HL-60 (cell line): ENCODE data around the gene TULP4.
"Not testable (repeated sequence)": the region's sequence is repeated elsewhere in the genome, so short reads cannot be mapped to it uniquely, and the experiment has no call there.

Experiments
- DNase-seq, 2 experiments: peaks; one replicate each; pipeline ENCODE4 v3.0.0-alpha.2; 2010 to 2020; ENCODE audit warnings: low read depth in 1 of 2, low spot score in 1 of 2
- H3K27ac ChIP-seq: fragments of 250-450 bp; sonication (Bioruptor Pico); replicated peaks from 2 replicates; pipeline ENCODE4 v1.5.1; 2020; ENCODE audit warnings: mild to moderate bottlenecking, moderate library complexity
- H3K27me3 ChIP-seq: fragments of 250-450 bp; sonication (Bioruptor Pico); 2 replicates; pipeline ENCODE4 v1.5.1; 2021; ENCODE audit warnings: mild to moderate bottlenecking, moderate library complexity; ENCODE audit not compliant: insufficient read depth, poor library complexity, severe bottlenecking
- H3K4me3 ChIP-seq: replicated peaks from 2 replicates; pipeline ENCODE4 v1.5.1; 2011; ENCODE audit warnings: mild to moderate bottlenecking, control low read depth, low read length; ENCODE audit not compliant: insufficient read depth
- CTCF ChIP-seq: IDR thresholded peaks from one replicate; pipeline ENCODE4 v1.5.1; 2011; ENCODE audit warnings: low read length, control low read depth, inconsistent platforms; ENCODE audit not compliant: insufficient read depth
- GABPA ChIP-seq: IDR thresholded peaks from 2 replicates; pipeline ENCODE4 v1.6.1; 2012; ENCODE audit warnings: low read depth
- POLR2AphosphoS5 ChIP-seq: IDR thresholded peaks from 2 replicates; pipeline ENCODE4 v1.6.1; 2012; ENCODE audit warnings: low read depth
- REST ChIP-seq: IDR thresholded peaks from 2 replicates; pipeline ENCODE4 v1.6.1; 2012; ENCODE audit warnings: low read depth; ENCODE audit not compliant: insufficient replicate concordance
- SPI1 ChIP-seq: IDR thresholded peaks from 2 replicates; pipeline ENCODE4 v1.6.1; 2012; ENCODE audit warnings: low read depth, mild to moderate bottlenecking, borderline replicate concordance

The TULP4 gene

GRCh38 chr6:158476389-158476788 is 164.1 kb downstream of the TULP4 start:
- Histone ChIP-seq H3K4me3 (no peak overlapping the region), H3K27ac (no peak overlapping the region), H3K27me3 (no peaks in the 10 kb centered on the region)
- no peak for DNase-seq
- TF ChIP-seq GABPA (no peak), CTCF (no peak), REST (no peak), POLR2AphosphoS5 (no peak), SPI1 (no peak)

GRCh38 chr6:158477722-158478121 is 165.5 kb downstream of the TULP4 start:
- not testable (repeated sequence) for H3K27me3 ChIP-seq, DNase-seq, H3K27ac ChIP-seq, H3K4me3 ChIP-seq

DNA sequence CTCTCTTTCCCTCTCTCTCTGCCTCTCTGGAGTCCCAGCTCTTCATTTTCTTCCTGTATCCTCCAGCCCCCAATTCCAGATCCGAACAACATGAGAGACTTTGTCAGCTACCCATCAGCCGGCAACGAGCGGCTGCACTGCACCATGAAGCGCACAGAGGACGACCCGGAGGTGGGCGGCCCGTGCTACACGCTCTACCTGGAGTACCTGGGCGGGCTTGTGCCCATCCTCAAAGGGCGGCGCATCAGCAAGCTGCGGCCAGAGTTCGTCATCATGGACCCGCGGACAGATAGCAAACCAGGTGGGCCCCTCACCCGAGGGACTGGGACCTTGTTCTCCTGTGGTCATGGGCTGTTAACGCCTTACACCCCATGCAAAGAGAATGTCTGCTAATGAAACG is 168.7 kb downstream of the TULP4 start:
- Histone ChIP-seq H3K4me3 (no peak overlapping the region), H3K27ac (no peak overlapping the region), H3K27me3 (no peaks in the 10 kb centered on the region)
- DNase-seq = no peak
- TF ChIP-seq REST (no peak), CTCF (no peak), SPI1 (no peak), GABPA (no peak), POLR2AphosphoS5 (no peak)

DNA sequence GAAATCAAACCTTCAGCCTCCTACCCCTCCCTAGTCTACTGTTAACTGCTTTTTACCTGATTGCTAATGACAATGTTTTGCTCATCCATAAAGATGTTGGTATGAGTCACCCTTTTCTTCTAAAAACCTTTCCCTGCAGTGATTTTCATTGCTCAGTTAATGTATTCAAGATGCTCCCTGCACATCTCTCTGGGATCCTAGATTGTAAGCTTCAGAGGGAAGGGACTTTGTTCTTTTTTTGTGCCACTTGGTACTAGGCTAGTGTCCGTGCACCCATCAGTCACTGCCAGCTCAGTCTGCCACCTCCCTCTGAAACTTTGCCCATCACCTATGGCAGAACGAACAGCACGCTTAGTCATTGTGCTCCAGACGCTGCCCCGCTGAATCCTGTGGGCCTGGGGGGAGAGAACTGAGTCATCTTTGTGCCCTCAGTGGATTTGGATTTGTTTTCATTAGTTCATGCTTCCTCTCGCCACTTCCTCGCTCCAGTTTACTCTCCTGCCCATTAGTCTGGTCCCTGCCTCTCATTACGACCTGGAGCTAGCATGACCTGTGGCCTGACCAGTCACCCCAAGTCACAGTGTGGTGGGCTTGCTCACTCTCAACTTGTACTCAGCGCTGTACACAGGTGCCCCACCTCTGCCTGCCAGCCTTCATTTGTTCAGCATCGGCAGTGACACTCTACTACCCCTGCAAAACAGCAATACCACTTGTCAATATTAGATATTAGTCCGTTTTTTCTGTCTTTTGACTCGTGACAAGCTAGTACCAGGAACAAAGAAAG is 169.6 kb downstream of the TULP4 start:
- DNase-seq = no peak
- TF ChIP-seq SPI1 (no peak), REST (no peak), POLR2AphosphoS5 (no peak), CTCF (no peak), GABPA (no peak)
- H3K27me3 ChIP-seq = no peaks in the 10 kb centered on the region
- H3K27ac ChIP-seq = no peak overlapping the region
- H3K4me3 ChIP-seq = no peak overlapping the region
